NCI-H2107 treated with DMSO at 0.1 percent for 48 hours (cell line): ENCODE measurements around the gene B3GNT9.

ENCODE experiments used
- DNase-seq: peaks from one replicate; lab custom pipeline; 2025; ENCODE audit not compliant: unreplicated experiment; lab: John Stamatoyannopoulos, UW

Gene B3GNT9

DNA sequence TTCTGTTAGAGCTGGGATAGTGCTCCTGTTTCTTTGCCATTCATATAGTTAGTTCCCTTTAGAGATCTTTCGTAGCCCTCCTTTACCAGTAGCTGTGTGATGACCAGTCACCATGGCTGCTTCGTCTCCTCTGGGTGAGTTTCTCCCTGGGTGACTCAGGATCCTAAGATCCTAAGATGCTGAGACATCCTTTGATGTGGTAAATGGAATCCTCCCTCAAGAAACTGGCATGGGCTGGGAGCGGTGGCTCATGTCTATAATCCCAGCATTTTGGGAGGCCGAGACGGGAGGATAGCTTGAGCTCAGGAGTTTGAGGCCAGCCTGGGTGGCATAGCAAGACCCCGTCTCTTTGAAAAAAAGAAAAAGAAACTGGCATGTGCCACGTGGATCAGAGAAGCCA lies 35.2 kb downstream of the B3GNT9 start:
- DNase-seq: no peak

DNA sequence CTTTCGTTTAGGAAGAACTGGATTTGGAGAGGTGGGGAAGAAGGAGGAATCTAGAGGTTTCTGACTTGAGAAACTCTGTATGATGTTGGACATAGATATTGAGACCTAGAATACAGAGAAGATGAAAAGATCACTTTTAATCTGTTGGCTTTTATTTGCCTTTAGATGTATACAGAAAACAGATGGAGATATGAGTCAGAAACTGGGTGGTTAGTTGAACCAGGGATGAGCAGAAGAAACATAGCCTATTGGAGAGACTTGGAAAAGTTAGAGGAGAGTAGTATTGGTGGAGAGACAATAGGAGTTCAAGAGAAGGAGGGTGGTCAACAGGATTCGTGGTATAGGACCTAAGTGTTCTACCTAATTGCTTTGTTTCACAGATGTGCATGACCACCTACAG lies 36.0 kb downstream of the B3GNT9 start:
- no peak for DNase-seq

DNA sequence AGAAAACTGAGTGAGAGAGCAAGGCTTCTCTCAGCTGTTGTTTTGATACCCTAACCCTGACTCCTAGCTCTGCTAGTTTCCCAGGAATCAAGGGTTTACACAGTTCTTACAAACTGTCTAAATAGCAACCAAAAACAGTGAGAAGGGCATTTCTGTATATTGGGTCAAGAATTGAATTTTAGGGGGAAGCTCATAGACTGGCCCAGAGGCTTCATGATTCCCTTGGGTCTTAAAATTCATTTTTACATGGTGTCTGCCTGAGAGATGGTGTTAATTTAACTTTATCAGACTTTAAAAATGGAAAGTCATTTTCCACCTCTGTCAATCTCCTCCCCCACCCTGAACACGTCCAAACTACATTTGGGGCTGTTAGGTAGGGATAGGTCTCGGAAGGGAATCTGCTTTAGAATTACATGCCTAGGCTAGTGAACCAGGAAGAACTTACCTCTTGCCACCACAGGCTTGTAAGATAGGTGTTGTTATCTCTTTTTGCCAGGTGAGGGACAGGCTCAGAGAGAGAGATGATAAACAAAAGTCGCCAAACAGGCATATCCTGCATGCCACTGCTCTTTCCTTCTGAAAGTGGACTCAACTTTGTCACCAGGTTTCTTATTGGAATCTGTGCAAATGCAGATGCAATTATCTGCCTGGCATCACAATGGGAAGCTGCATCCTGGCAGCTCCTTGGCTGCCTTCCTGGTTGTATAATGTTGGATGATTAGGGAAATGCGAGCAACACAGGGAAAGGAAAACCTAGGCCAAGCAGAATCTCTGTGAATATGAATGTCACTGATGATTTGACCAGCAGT lies 38.0 kb downstream of the B3GNT9 start:
- no peak for DNase-seq

GRCh38 chr16:67111951-67112444 lies 38.8 kb downstream of the B3GNT9 start:
- DNase-seq: no peak

DNA sequence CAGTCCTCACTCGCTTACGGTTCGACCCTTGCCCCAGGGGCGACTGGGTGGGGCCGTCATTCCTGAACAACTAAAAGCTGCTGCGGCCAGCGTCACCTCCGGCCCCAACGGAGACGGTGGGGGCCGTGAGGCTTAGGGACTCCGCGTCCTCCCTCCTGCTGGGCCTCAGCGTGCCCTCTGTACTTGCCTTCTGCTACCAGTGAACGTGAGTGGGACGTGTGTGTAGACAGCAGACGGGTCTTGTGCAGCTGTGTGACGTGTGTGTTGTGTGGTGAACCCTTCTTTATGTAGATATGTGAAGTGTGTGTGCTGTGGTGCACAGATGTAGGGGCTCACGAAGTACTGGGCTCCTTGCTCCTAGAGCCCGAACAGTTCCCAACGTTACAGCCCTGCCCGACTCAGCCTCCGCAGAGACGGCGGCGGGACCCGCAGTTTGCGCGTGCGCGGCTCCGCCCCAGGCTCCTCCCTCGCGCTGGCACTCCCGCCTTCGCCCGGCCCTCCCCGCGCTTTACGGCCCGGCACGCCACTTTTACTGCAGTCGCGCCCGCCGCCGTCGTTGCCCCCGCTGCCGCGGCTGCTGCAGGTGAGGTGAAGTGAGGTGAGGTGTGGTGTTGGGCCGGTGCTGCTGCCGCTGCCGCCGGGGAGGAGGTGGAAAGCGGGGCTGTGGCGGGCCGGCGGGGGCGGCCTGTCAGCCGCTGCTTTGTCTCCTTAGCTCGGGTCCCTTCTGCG lies 41.2 kb downstream of the B3GNT9 start, which contains the start of gene PHAF1:
Gene PHAF1 (plus strand): TSS at position 535 of the 729 bp plus-strand sequence. CDS start 235 bp downstream, outside the sequence.
- peak; percentile 64 for DNase-seq

GRCh38 chr16:67108931-67109406 lies 41.8 kb downstream of the B3GNT9 start:
- DNase-seq: no peak

- DNase-seq: no peak
Observed at GRCh38 chr16:67108489-67108888, 42.3 kb downstream of the B3GNT9 start.

GRCh38 chr16:67105881-67106280 lies 44.9 kb downstream of the B3GNT9 start:
- no peak for DNase-seq

DNA sequence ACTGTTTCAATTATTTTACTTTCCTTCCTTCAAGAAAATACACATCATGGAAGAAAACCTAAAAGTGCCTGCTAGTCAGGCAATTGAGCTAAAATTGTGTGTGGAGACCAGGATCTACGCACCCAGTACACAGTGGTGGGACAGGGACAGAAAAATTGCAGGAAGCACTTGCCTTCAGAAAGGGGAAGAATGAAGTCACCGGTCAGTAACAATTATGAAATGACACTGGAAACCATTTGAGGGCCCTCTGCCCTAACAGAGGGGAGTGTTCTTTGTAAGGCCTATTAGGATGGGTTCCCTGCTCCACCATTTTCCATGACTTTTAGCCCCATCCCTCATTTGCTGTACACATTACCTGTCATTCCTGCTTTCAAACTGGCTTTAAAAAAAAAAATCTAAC lies 45.6 kb downstream of the B3GNT9 start:
- DNase-seq: no peak

DNA sequence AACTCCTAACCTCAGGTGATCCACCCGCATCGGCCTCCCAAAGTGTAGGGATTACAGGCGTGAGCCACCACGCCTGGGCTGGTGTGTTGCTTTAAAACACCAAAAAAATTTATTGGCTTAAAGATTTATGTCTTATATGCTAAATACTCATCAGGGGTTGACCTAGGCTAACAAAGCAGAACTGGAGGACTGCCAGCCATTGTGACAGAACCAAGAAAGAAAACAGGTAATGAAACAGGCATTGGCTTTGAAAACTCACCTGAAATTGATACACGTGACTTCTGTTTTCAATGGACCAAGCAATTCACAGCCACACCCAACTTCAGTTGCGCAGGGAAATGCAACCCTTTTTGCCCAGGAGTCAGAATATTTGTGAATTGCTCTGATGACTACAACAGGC lies 46.0 kb downstream of the B3GNT9 start:
- DNase-seq: no peak

DNA sequence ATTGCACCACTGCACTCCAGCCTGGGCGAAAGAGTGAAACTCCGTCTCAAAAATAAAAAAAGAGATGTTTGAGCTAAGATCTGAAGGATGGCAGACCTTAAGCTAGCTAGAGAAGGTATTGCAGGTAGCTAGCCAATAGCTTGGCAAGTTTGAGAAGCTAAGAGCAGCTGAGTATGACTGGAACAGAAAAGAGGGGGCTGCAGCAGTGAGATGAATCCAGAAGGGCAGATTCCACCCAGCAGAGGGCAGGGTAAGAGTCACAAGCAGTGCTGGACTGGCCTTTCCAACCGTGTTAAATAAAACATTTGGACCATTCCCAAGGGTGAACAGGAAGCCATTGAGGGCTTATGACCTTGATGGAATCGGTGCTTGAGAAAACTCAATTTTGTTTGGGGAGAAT lies 46.7 kb downstream of the B3GNT9 start:
- no peak for DNase-seq

- DNase-seq: no peak
Observed at GRCh38 chr16:67101311-67102082, 49.3 kb downstream of the B3GNT9 start.

GRCh38 chr16:67100569-67101310 lies 50.1 kb downstream of the B3GNT9 start:
- DNase-seq: no peak

- DNase-seq: no peak
Observed at GRCh38 chr16:67098599-67098998, 52.2 kb downstream of the B3GNT9 start.
